Activated CD8-positive, alpha-beta T cell treated with anti-CD3 and anti-CD28 coated beads for 36 hours (primary cell): Measurements from ENCODE around the gene SLC6A11. TPM values are rescaled to one million over a fixed set of nuclear protein-coding genes. Genes with fewer than 3 reads are reported as not detected.

Source experiments
- ATAC-seq: fragments of 200-7000 bp; cut with Tn5 transposase; one replicate; pipeline ENCODE4 v1.10.0; 2021; ENCODE audit warnings: mild to moderate bottlenecking, moderate library complexity
- CTCF ChIA-PET: fragments of 350-600 bp; sonication (Branson Sonifier 250); formaldehyde crosslinking; loops from one replicate; lab custom pipeline; 2021; ENCODE audit warnings: antibody characterized with exemption; lab: Charles Lee
- POLR2A ChIA-PET: fragments of 350-600 bp; sonication (Branson Sonifier 250); formaldehyde crosslinking; loops from one replicate; lab custom pipeline; 2021; ENCODE audit warnings: antibody characterized with exemption; lab: Charles Lee
- DNase-seq: peaks from one replicate; pipeline ENCODE4 v3.0.0-alpha.2; 2020
- H3K27ac Mint-ChIP-seq: one replicate; pipeline ENCODE4 v1.8.0; 2021; ENCODE audit warnings: mild to moderate bottlenecking, mixed read lengths
- H3K27me3 Mint-ChIP-seq: one replicate; pipeline ENCODE4 v1.8.0; 2021; ENCODE audit warnings: mixed read lengths
- H3K36me3 Mint-ChIP-seq: one replicate; pipeline ENCODE4 v1.8.0; 2021; ENCODE audit warnings: low read depth, mixed read lengths
- H3K4me1 Mint-ChIP-seq: one replicate; pipeline ENCODE4 v1.8.0; 2021; ENCODE audit warnings: low read depth, mixed read lengths
- H3K4me3 Mint-ChIP-seq: one replicate; pipeline ENCODE4 v1.8.0; 2021; ENCODE audit warnings: mild to moderate bottlenecking, moderate library complexity, mixed read lengths
- H3K9me3 Mint-ChIP-seq: one replicate; pipeline ENCODE4 v1.8.0; 2021; ENCODE audit warnings: mixed read lengths
- intact Hi-C: fragments of 100-400 bp; cut with micrococcal nuclease; formaldehyde crosslinking; loops from one replicate; pipeline ENCODE4 v1.10.0; 2022
- total RNA-seq, 2 experiments: library from RNA; stranded (reverse); gene quantifications; one replicate each; pipeline ENCODE4 v1.2.3, GENCODE V29; 2021
- TF ChIP-seq, protein P1 (sequence below): fragments of 200-600 bp; IDR thresholded peaks from one replicate; pipeline ENCODE4 v1.8.0; 2022; ENCODE audit warnings: antibody characterized with exemption, mild to moderate bottlenecking

Gene SLC6A11
- total RNA-seq, 2 experiments from 2014 or later: not detected

DNA sequence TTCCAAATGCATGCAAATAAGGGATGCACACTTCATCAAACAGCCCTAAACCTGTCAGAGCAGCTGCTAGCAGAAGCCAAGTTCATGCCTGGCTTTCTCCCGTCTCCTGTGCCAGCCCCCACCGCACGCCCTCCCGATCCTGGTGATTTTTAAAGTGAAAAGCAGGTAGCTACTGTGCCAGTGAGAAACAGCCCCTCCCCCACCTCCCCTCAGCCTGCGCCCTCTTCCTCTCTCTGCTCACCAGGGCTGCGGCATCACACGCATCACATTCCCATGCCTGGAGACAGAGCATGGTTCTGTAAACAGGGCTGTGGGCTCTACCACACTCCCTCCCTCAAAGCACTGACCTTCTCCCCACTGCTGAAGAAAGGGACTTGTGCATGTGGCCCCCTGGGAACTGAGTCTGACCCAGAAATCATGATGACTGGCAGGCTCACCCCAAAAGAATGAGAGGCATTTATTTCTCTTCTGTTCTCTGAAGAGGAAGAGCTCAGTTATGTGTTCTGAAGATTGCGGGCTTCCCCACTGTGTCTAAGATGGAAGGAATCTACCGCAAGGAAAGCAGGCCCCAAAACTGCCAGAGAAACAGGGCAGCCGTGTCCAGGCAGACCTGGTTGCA is 162.0 kb downstream of the SLC6A11 start:
- Mint-ChIP-seq H3K36me3 (no peaks in the 10 kb centered on the region), H3K27me3 (peaks cover 13% of the 10 kb centered on the region), H3K9me3 (no peaks in the 10 kb centered on the region), H3K27ac (no peak overlapping the region), H3K4me3 (no peak overlapping the region), H3K4me1 (peaks cover under 1% of the 10 kb centered on the region)
- ChIA-PET POLR2A (no interaction called here), CTCF (no interaction called here)
- TF ChIP-seq, protein P1, sequence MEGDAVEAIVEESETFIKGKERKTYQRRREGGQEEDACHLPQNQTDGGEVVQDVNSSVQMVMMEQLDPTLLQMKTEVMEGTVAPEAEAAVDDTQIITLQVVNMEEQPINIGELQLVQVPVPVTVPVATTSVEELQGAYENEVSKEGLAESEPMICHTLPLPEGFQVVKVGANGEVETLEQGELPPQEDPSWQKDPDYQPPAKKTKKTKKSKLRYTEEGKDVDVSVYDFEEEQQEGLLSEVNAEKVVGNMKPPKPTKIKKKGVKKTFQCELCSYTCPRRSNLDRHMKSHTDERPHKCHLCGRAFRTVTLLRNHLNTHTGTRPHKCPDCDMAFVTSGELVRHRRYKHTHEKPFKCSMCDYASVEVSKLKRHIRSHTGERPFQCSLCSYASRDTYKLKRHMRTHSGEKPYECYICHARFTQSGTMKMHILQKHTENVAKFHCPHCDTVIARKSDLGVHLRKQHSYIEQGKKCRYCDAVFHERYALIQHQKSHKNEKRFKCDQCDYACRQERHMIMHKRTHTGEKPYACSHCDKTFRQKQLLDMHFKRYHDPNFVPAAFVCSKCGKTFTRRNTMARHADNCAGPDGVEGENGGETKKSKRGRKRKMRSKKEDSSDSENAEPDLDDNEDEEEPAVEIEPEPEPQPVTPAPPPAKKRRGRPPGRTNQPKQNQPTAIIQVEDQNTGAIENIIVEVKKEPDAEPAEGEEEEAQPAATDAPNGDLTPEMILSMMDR: no peak
- no peak for DNase-seq
- ATAC-seq: no peak
- intact Hi-C loops: no loop called here

DNA sequence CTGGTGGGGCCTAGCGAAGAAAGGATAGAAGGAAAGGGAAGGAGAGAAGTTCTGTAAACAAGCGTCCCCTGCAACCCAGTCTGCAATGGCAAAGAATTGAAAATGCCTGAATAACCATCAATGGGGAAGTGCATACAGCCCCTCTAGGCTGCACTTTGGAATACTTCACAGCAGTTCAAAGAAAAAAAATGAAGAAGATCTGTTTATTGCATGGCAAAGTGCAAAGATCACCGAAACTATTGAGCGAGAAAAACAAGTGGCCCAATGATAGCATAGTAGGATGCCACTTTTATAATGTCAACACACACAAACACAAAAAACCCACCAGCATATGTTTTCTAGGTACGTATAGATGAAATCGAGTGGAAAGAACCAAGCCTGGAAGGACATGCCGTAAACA is 162.9 kb downstream of the SLC6A11 start:
- intact Hi-C loops: no loop called here
- POLR2A ChIA-PET: no interaction called here
- CTCF ChIA-PET: no interaction called here
- Mint-ChIP-seq H3K4me1 (peaks cover 2% of the 10 kb centered on the region), H3K4me3 (no peak overlapping the region), H3K27me3 (peaks cover 13% of the 10 kb centered on the region), H3K27ac (no peak overlapping the region), H3K9me3 (no peaks in the 10 kb centered on the region), H3K36me3 (no peaks in the 10 kb centered on the region)
- TF ChIP-seq, protein P1: no peak
- DNase-seq (no peak), ATAC-seq (no peak)

GRCh38 chr3:10980312-10980711 is 164.3 kb downstream of the SLC6A11 start:
- no peak for DNase-seq
- no peaks in the 10 kb centered on the region for H3K9me3 Mint-ChIP-seq
- H3K27me3 Mint-ChIP-seq: peaks cover 13% of the 10 kb centered on the region
- ATAC-seq: no peak
- POLR2A ChIA-PET: no interaction called here
- H3K4me1 Mint-ChIP-seq: peaks cover 2% of the 10 kb centered on the region
- CTCF ChIA-PET: no interaction called here
- no peak overlapping the region for H3K27ac Mint-ChIP-seq
- TF ChIP-seq, protein P1: no peak
- intact Hi-C loops: no loop called here
- no peaks in the 10 kb centered on the region for H3K36me3 Mint-ChIP-seq
- no peak overlapping the region for H3K4me3 Mint-ChIP-seq

GRCh38 chr3:10981031-10981430 is 165.0 kb downstream of the SLC6A11 start:
- Mint-ChIP-seq H3K27me3 (peaks cover 10% of the 10 kb centered on the region), H3K4me1 (peaks cover 2% of the 10 kb centered on the region), H3K4me3 (no peak overlapping the region), H3K36me3 (no peaks in the 10 kb centered on the region), H3K9me3 (no peaks in the 10 kb centered on the region), H3K27ac (no peak overlapping the region)
- CTCF ChIA-PET: no interaction called here
- TF ChIP-seq, protein P1: no peak
- POLR2A ChIA-PET: no interaction called here
- no peak for ATAC-seq
- intact Hi-C loops: no loop called here
- DNase-seq: no peak

GRCh38 chr3:10981961-10982360 is 165.9 kb downstream of the SLC6A11 start:
- H3K4me1 Mint-ChIP-seq: peaks cover 2% of the 10 kb centered on the region
- no peaks in the 10 kb centered on the region for H3K9me3 Mint-ChIP-seq
- ATAC-seq (no peak), DNase-seq (no peak)
- TF ChIP-seq, protein P1: no peak
- H3K27ac Mint-ChIP-seq: no peak overlapping the region
- H3K36me3 Mint-ChIP-seq: no peaks in the 10 kb centered on the region
- ChIA-PET CTCF (interaction anchor here (0.9 to 3.0 kb wide), 3 partner anchors 36 to 244 kb away, joined by 3 to 19 read pairs (median 8); no protein-coding TSS in a partner anchor), POLR2A (no interaction called here)
- intact Hi-C loops: no loop called here
- H3K27me3 Mint-ChIP-seq: peaks cover 12% of the 10 kb centered on the region
- no peak overlapping the region for H3K4me3 Mint-ChIP-seq
